Esophagus squamous epithelium (tissue), 5 donors: ENCODE measurements around the gene STARD7. TPM values are rescaled to one million over a fixed set of nuclear protein-coding genes. Genes with fewer than 3 reads are reported as not detected.

Experiments used
- DNase-seq: peaks from one replicate; lab custom pipeline; 2025; lab: John Stamatoyannopoulos, UW
- H3K27ac ChIP-seq, 4 donors: fragments of 200-600 bp; sonication (generic); one replicate each; pipeline ENCODE4 v1.5.1; 2016 to 2019; ENCODE audit warnings: mild to moderate bottlenecking in 1 of 4
- H3K27me3 ChIP-seq, 4 donors: fragments of 200-600 bp; sonication (generic); 1 replicate in 3 of 4; 2 replicates in 1 of 4; pipeline versions ENCODE4 v1.5.1 to v1.6.0; 2017 to 2021; ENCODE audit warnings: antibody characterized with exemption in 1 of 4
- H3K36me3 ChIP-seq, 3 donors: fragments of 200-600 bp; sonication (generic); one replicate each; pipeline ENCODE4 v1.5.1; 2016 to 2019
- H3K4me1 ChIP-seq, 3 donors: fragments of 200-600 bp; sonication (generic); one replicate each; pipeline ENCODE4 v1.5.1; 2017 to 2019
- H3K4me3 ChIP-seq, 4 donors: fragments of 200-600 bp; sonication (generic); 1 replicate in 3 of 4; 2 replicates in 1 of 4; pipeline ENCODE4 v1.5.1; 2016 to 2019; ENCODE audit warnings: mild to moderate bottlenecking in 2 of 4, moderate library complexity in 1 of 4
- H3K9me3 ChIP-seq, 3 donors: fragments of 200-600 bp; sonication (generic); one replicate each; pipeline ENCODE4 v1.5.1; 2016 to 2019
- CTCF ChIP-seq, 6 experiments: fragments of 450-650 bp in 4 of 6; fragments of 200-600 bp in 2 of 6; sonication (generic) in 2 of 6; IDR thresholded peaks; one replicate each; pipeline ENCODE4 v1.5.1; 2016 to 2019; ENCODE audit warnings: antibody characterized with exemption in 6 of 6, mild to moderate bottlenecking in 4 of 6, moderate library complexity in 4 of 6
- POLR2A ChIP-seq, 4 donors: fragments of 450-650 bp; IDR thresholded peaks; one replicate each; pipeline ENCODE4 v1.6.1; 2017; ENCODE audit warnings: antibody characterized with exemption in 4 of 4, mild to moderate bottlenecking in 4 of 4, moderate library complexity in 3 of 4
- WGBS, 2 donors: methylation state at CpG; one replicate each; pipeline ENCODE4 v1.1.5; 2018; 5-methylcytosine and 5-hydroxymethylcytosine counted together
- intact Hi-C: fragments of 100-400 bp; cut with DNase I; formaldehyde crosslinking; loops from one replicate; pipeline ENCODE4 v1.15.0; 2022
- total RNA-seq, 4 donors: library from RNA; depleted of rRNA; stranded (reverse); fragments of >200 nt; gene quantifications; one replicate each; pipeline ENCODE4 v1.1.0, GENCODE V29; 2016
- donor health status: DM: yes; HTN: yes; CAD: no.

STARD7 gene
- total RNA-seq, 4 donors from 2014 or later = 84.2 to 137 (median 111) TPM

GRCh38 chr2:96204836-96205624, 3.6 kb downstream of the STARD7 start:
- TF ChIP-seq CTCF (IDR thresholded peaks at IDR 0.05) = no peak
- TF ChIP-seq POLR2A (IDR thresholded peaks at IDR 0.05) = no peak
- H3K36me3 ChIP-seq = no peaks in the 10 kb centered on the region
- H3K4me1 ChIP-seq = peaks cover 49 to 88% (median 72%) of the 10 kb centered on the region in 3 donors
- H3K9me3 ChIP-seq = no peaks in the 10 kb centered on the region
- WGBS, 2 donors = 13 to 14% methylated on average over 6 of the region's 6 CpGs
- intact Hi-C loops = no loop called here
- peak overlapping the region; percentile 68 to 76 (median 74) for H3K27ac ChIP-seq
- no peak for DNase-seq
- peak overlapping the region in 3 of 4 donors; percentile 0 to 43 (median 3) for H3K4me3 ChIP-seq
- no peaks in the 10 kb centered on the region for H3K27me3 ChIP-seq

DNA sequence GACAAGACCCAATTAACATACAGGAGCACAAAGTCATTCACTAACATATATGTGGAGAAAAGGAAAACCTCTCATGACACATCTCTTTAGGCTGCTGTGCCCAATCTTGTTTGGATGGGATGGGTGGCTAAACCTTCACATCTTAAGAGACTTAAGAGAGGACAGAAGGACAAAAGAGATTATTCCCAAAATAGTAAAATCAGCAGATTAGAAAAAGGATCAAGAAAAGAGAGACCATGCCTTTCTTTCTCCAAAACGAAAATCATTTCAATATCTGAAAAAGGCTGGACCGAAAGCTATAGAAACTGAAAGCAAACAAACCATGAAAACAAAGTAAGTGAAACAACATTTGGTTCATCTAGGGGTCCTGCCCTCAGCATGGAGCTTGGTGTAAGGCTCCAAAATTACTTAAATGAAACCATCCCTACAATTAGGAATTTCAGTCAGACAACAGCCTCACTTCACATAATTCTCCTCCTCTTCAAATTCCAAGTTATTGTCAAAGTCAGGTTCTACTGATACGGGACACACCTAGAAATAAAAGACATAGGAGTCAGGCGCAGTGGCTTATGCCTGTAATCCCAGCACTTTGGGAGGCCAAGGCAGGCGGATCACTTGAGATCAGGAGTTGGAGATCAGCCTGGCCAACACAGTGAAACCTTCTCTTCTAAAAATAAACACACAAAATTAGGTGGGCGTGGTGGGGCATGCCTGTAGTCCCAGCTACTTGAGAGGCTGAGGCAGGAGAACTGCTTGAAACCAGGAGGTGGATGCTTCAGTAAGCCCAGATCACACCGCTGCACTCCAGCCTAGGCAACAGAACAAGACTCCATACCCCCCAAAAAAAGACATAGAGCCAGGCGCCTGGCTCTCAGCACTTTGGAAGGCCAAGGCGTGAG, 5.2 kb downstream of the STARD7 start:
- H3K4me3 ChIP-seq = peak overlapping the region in 1 of 4 donors; percentile 10
- peaks cover 46 to 92% (median 63%) of the 10 kb centered on the region in 3 donors for H3K4me1 ChIP-seq
- H3K36me3 ChIP-seq = no peaks in the 10 kb centered on the region
- WGBS, 2 donors = 51 to 53% methylated on average over 8 to 9 of the region's 9 CpGs
- H3K27me3 ChIP-seq = no peaks in the 10 kb centered on the region
- no peak for DNase-seq
- no peak for TF ChIP-seq POLR2A (IDR thresholded peaks at IDR 0.05)
- TF ChIP-seq CTCF (IDR thresholded peaks at IDR 0.05) = no peak
- intact Hi-C loops = no loop called here
- H3K27ac ChIP-seq = peak overlapping the region; percentile 68 to 76 (median 72)
- H3K9me3 ChIP-seq = no peaks in the 10 kb centered on the region

GRCh38 chr2:96202152-96202854, 6.3 kb downstream of the STARD7 start:
- no peaks in the 10 kb centered on the region for H3K27me3 ChIP-seq
- DNase-seq = no peak
- intact Hi-C loops = no loop called here
- H3K4me3 ChIP-seq = no peak overlapping the region
- H3K4me1 ChIP-seq = peaks cover 41 to 95% (median 62%) of the 10 kb centered on the region in 3 donors
- TF ChIP-seq POLR2A (IDR thresholded peaks at IDR 0.05) = no peak
- no peak for TF ChIP-seq CTCF (IDR thresholded peaks at IDR 0.05)
- peak overlapping the region; percentile 24 to 76 (median 70) for H3K27ac ChIP-seq
- 43 to 47% methylated on average over 4 of the region's 4 CpGs for WGBS, 2 donors
- H3K9me3 ChIP-seq = no peaks in the 10 kb centered on the region
- no peaks in the 10 kb centered on the region for H3K36me3 ChIP-seq

DNA sequence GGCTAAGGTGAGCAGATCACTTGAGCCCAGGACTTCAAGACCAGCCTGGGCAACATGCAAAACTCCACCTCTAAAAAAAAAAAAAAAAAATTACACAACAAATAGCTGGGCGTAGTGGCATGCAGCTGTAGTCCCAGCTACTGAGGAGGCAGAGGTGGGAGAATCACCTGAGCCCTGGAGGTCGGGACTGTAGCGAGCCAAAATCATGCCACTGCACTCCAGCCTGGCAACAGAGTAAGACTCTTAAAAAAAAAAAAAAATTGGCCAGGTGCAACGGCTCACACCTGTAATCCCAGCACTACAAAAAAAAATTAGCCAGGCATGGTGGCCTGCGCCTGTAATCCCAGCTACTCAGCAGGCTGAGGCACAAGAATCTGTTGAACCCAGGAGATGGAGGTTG, 7.3 kb downstream of the STARD7 start:
- Histone ChIP-seq H3K27ac (peak overlapping the region in 1 of 4 donors; percentile 2), H3K4me1 (peaks cover 36 to 85% (median 54%) of the 10 kb centered on the region in 3 donors), H3K4me3 (no peak overlapping the region), H3K27me3 (no peaks in the 10 kb centered on the region), H3K9me3 (no peaks in the 10 kb centered on the region), H3K36me3 (no peaks in the 10 kb centered on the region)
- no peak for TF ChIP-seq CTCF (IDR thresholded peaks at IDR 0.05)
- TF ChIP-seq POLR2A (IDR thresholded peaks at IDR 0.05) = no peak
- DNase-seq = no peak
- 15 to 42% methylated on average over 5 of the region's 5 CpGs for WGBS, 2 donors
- intact Hi-C loops = no loop called here
